ENCODE data around the gene GP9. TPM values are rescaled to one million over a fixed set of nuclear protein-coding genes. Genes with fewer than 3 reads are reported as not detected.
"Not testable (repeated sequence)": the region's sequence is repeated elsewhere in the genome, so short reads cannot be mapped to it uniquely, and the experiment has no call there.

GP9 gene
- total RNA-seq, 1 donor from 2014 or later, result not detected

GRCh38 chr3:129047553-129047839, 13.1 kb upstream of the GP9 start:
- intact Hi-C loops (cut with micrococcal nuclease), result no loop called here

GRCh38 chr3:129050556-129051295, 9.9 kb upstream of the GP9 start:
- intact Hi-C loops (cut with micrococcal nuclease), result no loop called here

- intact Hi-C loops (cut with micrococcal nuclease), result no loop called here
These were observed 8.7 kb upstream of the GP9 start for GRCh38 chr3:129051871-129052340.

GRCh38 chr3:129052675-129053074, 7.9 kb upstream of the GP9 start:
- intact Hi-C loops (cut with micrococcal nuclease), result loop anchor here (1.0 kb wide), 2 partner anchors 68 to 193 kb away; no protein-coding TSS in a partner anchor

GRCh38 chr3:129054605-129055104, 5.9 kb upstream of the GP9 start:
- intact Hi-C loops (cut with micrococcal nuclease), result no loop called here

- intact Hi-C loops (cut with micrococcal nuclease), result no loop called here
These were observed 4.0 kb upstream of the GP9 start for GRCh38 chr3:129056451-129057173.

GRCh38 chr3:129057249-129057648, 3.3 kb upstream of the GP9 start:
- intact Hi-C loops (cut with micrococcal nuclease), result no loop called here

GRCh38 chr3:129058441-129059200, 2.0 kb upstream of the GP9 start:
- intact Hi-C loops (cut with micrococcal nuclease), result no loop called here

GRCh38 chr3:129059311-129059958, 1.1 kb upstream of the GP9 start:
- intact Hi-C loops (cut with micrococcal nuclease), result no loop called here

GRCh38 chr3:129061023-129061887, 676 bp downstream of the GP9 start:
- intact Hi-C loops (cut with micrococcal nuclease), result no loop called here

GRCh38 chr3:129061888-129062834, 1.6 kb downstream of the GP9 start:
- intact Hi-C loops (cut with micrococcal nuclease), result no loop called here

- intact Hi-C loops (cut with micrococcal nuclease), result no loop called here
These were observed 2.6 kb downstream of the GP9 start for GRCh38 chr3:129063091-129063640.

- intact Hi-C loops (cut with micrococcal nuclease), result no loop called here
These were observed 3.4 kb downstream of the GP9 start for GRCh38 chr3:129063841-129064482.

- intact Hi-C loops (cut with micrococcal nuclease), result no loop called here
These were observed 4.6 kb downstream of the GP9 start for GRCh38 chr3:129065016-129065719.

- intact Hi-C loops (cut with micrococcal nuclease), result no loop called here
These were observed 5.1 kb downstream of the GP9 start for GRCh38 chr3:129065720-129066073.

- intact Hi-C loops (cut with micrococcal nuclease), result not testable (repeated sequence)
These were observed 7.1 kb downstream of the GP9 start for GRCh38 chr3:129067719-129068118.

GRCh38 chr3:129068291-129068886, 7.8 kb downstream of the GP9 start:
- intact Hi-C loops (cut with micrococcal nuclease), result no loop called here

Measured in T-helper 2 cell treated with Interferon-gamma antibody and Interleukin-4, amounts not matched to agents 100 ng/mL and 5 ng/mL, for 36 hours (primary cell).